SK-N-SH (cell line): ENCODE results near the gene PRKAG1. TPM values are rescaled to one million over a fixed set of nuclear protein-coding genes. Genes with fewer than 3 reads are reported as not detected.

Experiments
- CTCF ChIA-PET: fragments of 300-600, 350-600 bp; formaldehyde crosslinking; extraction: SDS; loops from one replicate; lab custom pipeline; 2021; lab: Yijun Ruan, JAX
- POLR2A ChIA-PET: fragments of 350-600 bp; sonication (Branson Sonifier 250); formaldehyde crosslinking; extraction: SDS; loops from one replicate; lab custom pipeline; 2020; ENCODE audit warnings: antibody characterized with exemption, inconsistent platforms; lab: Yijun Ruan, JAX
- DNase-seq: peaks from one replicate; pipeline ENCODE4 v3.0.0; 2012
- H2AFZ ChIP-seq: fragments of 200-600 bp; sonication (generic); 2 replicates; pipeline ENCODE4 v1.8.1; 2016; ENCODE audit warnings: antibody characterized with exemption, mild to moderate bottlenecking, low read depth
- H3F3A ChIP-seq: fragments of 200-600 bp; sonication (generic); replicated peaks from 2 replicates; pipeline ENCODE3; 2016; ENCODE audit warnings: antibody characterized with exemption, mild to moderate bottlenecking; ENCODE audit not compliant: insufficient read depth
- H3K27ac ChIP-seq, 2 experiments: fragments of 200-500 bp in 1 of 2; fragments of 200-600 bp in 1 of 2; sonication (Bioruptor generic) in 1 of 2; sonication (generic), shearing (Covaris generic) in 1 of 2; 2 replicates each; pipeline versions ENCODE4 v1.5.1 to v1.6.1; 2014 to 2016; ENCODE audit warnings: low read depth in 2 of 2, inconsistent platforms in 1 of 2, low read length in 1 of 2, mild to moderate bottlenecking in 1 of 2, mixed read lengths in 1 of 2
- H3K27me3 ChIP-seq: fragments of 200-600 bp; sonication (generic), shearing (Covaris generic); 2 replicates; pipeline ENCODE4 v1.6.1; 2016; ENCODE audit warnings: mixed run types; ENCODE audit not compliant: insufficient read depth
- H3K36me3 ChIP-seq, 2 experiments: fragments of 200-500 bp in 1 of 2; fragments of 200-600 bp in 1 of 2; sonication (Bioruptor generic) in 1 of 2; sonication (generic) in 1 of 2; replicated peaks in 1 of 2; 2 replicates each; pipeline versions ENCODE3 to v1.5.1; 2014 to 2016; ENCODE audit warnings: low read length in 1 of 2, mild to moderate bottlenecking in 1 of 2; ENCODE audit not compliant: insufficient read depth in 2 of 2, control insufficient read depth in 1 of 2
- H3K4me1 ChIP-seq, 2 experiments: fragments of 200-500 bp in 1 of 2; fragments of 200-600 bp in 1 of 2; sonication (Bioruptor generic) in 1 of 2; sonication (generic), shearing (Covaris generic) in 1 of 2; 2 replicates each; pipeline versions ENCODE4 v1.5.1 to v1.6.1; 2014 to 2016; ENCODE audit warnings: low read depth in 1 of 2, low read length in 1 of 2, mixed run types in 1 of 2; ENCODE audit not compliant: insufficient read depth in 2 of 2, control insufficient read depth in 1 of 2
- H3K4me2 ChIP-seq: fragments of 200-600 bp; sonication (generic), shearing (Covaris generic); 2 replicates; pipeline ENCODE4 v1.6.1; 2017; ENCODE audit warnings: mixed run types
- H3K4me3 ChIP-seq, 2 experiments: fragments of 200-500 bp in 1 of 2; fragments of 200-600 bp in 1 of 2; sonication (Bioruptor generic) in 1 of 2; sonication (generic), shearing (Covaris generic) in 1 of 2; 2 replicates each; pipeline versions ENCODE4 v1.5.1 to v1.8.1; 2014 to 2016; ENCODE audit warnings: low read depth in 2 of 2, inconsistent platforms in 1 of 2, low read length in 1 of 2, mild to moderate bottlenecking in 1 of 2, mixed read lengths in 1 of 2, moderate library complexity in 1 of 2
- H3K79me2 ChIP-seq: fragments of 200-600 bp; sonication (generic); 2 replicates; pipeline ENCODE4 v1.8.1; 2017; ENCODE audit warnings: mild to moderate bottlenecking; ENCODE audit not compliant: insufficient read depth
- H3K9ac ChIP-seq: fragments of 200-600 bp; sonication (generic); 2 replicates; pipeline ENCODE4 v1.6.1; 2017; ENCODE audit warnings: mixed run types
- H3K9me2 ChIP-seq: fragments of 200-600 bp; sonication (generic); 2 replicates; pipeline ENCODE4 v1.6.1; 2017; ENCODE audit warnings: mixed run types
- H3K9me3 ChIP-seq: fragments of 200-600 bp; sonication (generic); 2 replicates; pipeline ENCODE4 v1.6.1; 2017; ENCODE audit warnings: mixed run types, mild to moderate bottlenecking, moderate library complexity
- H4K20me1 ChIP-seq: fragments of 200-600 bp; sonication (generic); 2 replicates; pipeline ENCODE4 v1.6.1; 2017; ENCODE audit warnings: mild to moderate bottlenecking, mixed run types; ENCODE audit not compliant: insufficient read depth
- ELF1 ChIP-seq: IDR thresholded peaks from 2 replicates; pipeline ENCODE4 v1.4.0; 2012
- FOXM1 ChIP-seq: IDR thresholded peaks from 2 replicates; pipeline ENCODE4 v1.4.0; 2012; ENCODE audit warnings: low read depth, mild to moderate bottlenecking
- MEF2A ChIP-seq: IDR thresholded peaks from 2 replicates; pipeline ENCODE4 v1.4.0; 2012; ENCODE audit warnings: low read depth, borderline replicate concordance
- POLR2AphosphoS5 ChIP-seq: IDR thresholded peaks from 2 replicates; pipeline ENCODE4 v1.6.1; 2012; ENCODE audit warnings: low read depth, low read length
- RAD21 ChIP-seq: IDR thresholded peaks from 2 replicates; pipeline ENCODE4 v1.6.1; 2012; ENCODE audit warnings: mild to moderate bottlenecking, low read length
- SIN3A ChIP-seq: IDR thresholded peaks from 2 replicates; pipeline ENCODE4 v1.6.1; 2012; ENCODE audit warnings: low read depth, mild to moderate bottlenecking, low read length, moderate library complexity, borderline replicate concordance
- SMC3 ChIP-seq: IDR thresholded peaks from 2 replicates; pipeline ENCODE4 v1.6.1; 2012; ENCODE audit warnings: low read depth, low read length, improper control_type of control experiment
- YY1 ChIP-seq: IDR thresholded peaks from 2 replicates; pipeline ENCODE4 v1.4.0; 2012; ENCODE audit warnings: low read depth, mild to moderate bottlenecking
- WGBS: methylation state at CpG from one replicate; pipeline ENCODE4 v1.1.6; 2017; ENCODE audit warnings: low lambda C conversion rate; 5-methylcytosine and 5-hydroxymethylcytosine counted together
- polyA plus RNA-seq, 3 experiments: library from polyadenylated mRNA; depleted of rRNA; stranded (reverse); fragments of >200 nt; gene quantifications; 2 replicates each; pipeline ENCODE4 v1.2.3, GENCODE V29; 2012

PRKAG1 gene
- polyA plus RNA-seq, 1 of the 3 experiments (the other 2 are of a cell fraction): 75.1 TPM

- Histone ChIP-seq H3K36me3 (peaks cover 46 to 89% of the 10 kb centered on the region in 2 experiments), H3K9me2 (no peaks in the 10 kb centered on the region), H3K4me3 (no peak overlapping the region), H2AFZ (no peak overlapping the region), H3K79me2 (no peaks in the 10 kb centered on the region), H3K4me1 (no peaks in the 10 kb centered on the region), H3K27me3 (no peaks in the 10 kb centered on the region), H4K20me1 (no peaks in the 10 kb centered on the region), H3K4me2 (no peak overlapping the region), H3F3A (no peaks in the 10 kb centered on the region), H3K9me3 (no peaks in the 10 kb centered on the region), H3K9ac (no peak overlapping the region), H3K27ac (no peak overlapping the region)
- DNase-seq: no peak
- TF ChIP-seq MEF2A (no peak), SMC3 (no peak)
- POLR2A ChIA-PET: interaction anchor here (1.3 kb wide), 1 partner anchor 9 kb away, joined by 3 read pairs; no protein-coding TSS in a partner anchor
- WGBS: 96% methylated on average over 13 of the region's 20 CpGs
- CTCF ChIA-PET: interaction anchor here (0.8 to 1.8 kb wide), 8 partner anchors 8 to 134 kb away, joined by 3 to 8 read pairs (median 4); a partner anchor contains a TSS
Observed at GRCh38 chr12:49038291-49038955, 19.8 kb upstream of the PRKAG1 start.

- Histone ChIP-seq H3K9me2 (no peaks in the 10 kb centered on the region), H3K4me1 (no peaks in the 10 kb centered on the region), H2AFZ (no peak overlapping the region), H3K4me2 (no peak overlapping the region), H3K27ac (no peak overlapping the region), H4K20me1 (no peaks in the 10 kb centered on the region), H3K9ac (no peak overlapping the region), H3K9me3 (no peaks in the 10 kb centered on the region), H3K36me3 (peaks cover 41 to 89% of the 10 kb centered on the region in 2 experiments), H3F3A (no peaks in the 10 kb centered on the region), H3K27me3 (no peaks in the 10 kb centered on the region), H3K79me2 (no peaks in the 10 kb centered on the region), H3K4me3 (no peak overlapping the region)
- 96% methylated on average over 5 of the region's 7 CpGs for WGBS
- no peak for DNase-seq
- no peak for TF ChIP-seq POLR2AphosphoS5
- no peak for TF ChIP-seq YY1
- no peak for TF ChIP-seq ELF1
- TF ChIP-seq SIN3A: no peak
- no peak for TF ChIP-seq MEF2A
- TF ChIP-seq SMC3: no peak
- POLR2A ChIA-PET: interaction anchor here (1.3 kb wide), 1 partner anchor 8 kb away, joined by 3 read pairs; no protein-coding TSS in a partner anchor
- CTCF ChIA-PET: interaction anchor here (0.9 to 1.8 kb wide), 8 partner anchors 11 to 134 kb away, joined by 3 to 8 read pairs (median 5); a partner anchor contains a TSS
Observed at GRCh38 chr12:49037947-49038237, 19.3 kb upstream of the PRKAG1 start.

- 100% methylated on average over 2 of the region's 9 CpGs for WGBS
- DNase-seq: no peak
- POLR2A ChIA-PET: interaction anchor here (1.0 to 1.1 kb wide), 2 partner anchors 17 to 151 kb away, joined by 3 read pairs; partner anchors contain the start of gene TUBA1A
Observed at GRCh38 chr12:49037111-49037946, 18.8 kb upstream of the PRKAG1 start.

More at GRCh38 chr12:49037111-49037946, 18.8 kb upstream of the PRKAG1 start:
- Histone ChIP-seq H3K9ac (no peak overlapping the region), H2AFZ (no peak overlapping the region), H3K9me2 (no peaks in the 10 kb centered on the region), H3K36me3 (peaks cover 40 to 88% of the 10 kb centered on the region in 2 experiments), H3K79me2 (no peaks in the 10 kb centered on the region), H3K4me1 (no peaks in the 10 kb centered on the region), H4K20me1 (no peaks in the 10 kb centered on the region), H3F3A (no peaks in the 10 kb centered on the region), H3K9me3 (no peaks in the 10 kb centered on the region), H3K27ac (no peak overlapping the region), H3K27me3 (no peaks in the 10 kb centered on the region), H3K4me2 (no peak overlapping the region), H3K4me3 (no peak overlapping the region)
- no peak for TF ChIP-seq POLR2AphosphoS5
- no peak for TF ChIP-seq FOXM1
- TF ChIP-seq RAD21: no peak
- CTCF ChIA-PET: interaction anchor here (0.9 to 1.8 kb wide), 11 partner anchors 11 to 198 kb away, joined by 3 to 7 read pairs (median 4); partner anchors contain the start of gene WNT1
